SK-N-SH (cell line): ENCODE data around the gene TXNRD1. TPM values are rescaled to one million over a fixed set of nuclear protein-coding genes. Genes with fewer than 3 reads are reported as not detected.

Experiments
- CTCF ChIA-PET: fragments of 300-600, 350-600 bp; formaldehyde crosslinking; extraction: SDS; loops from one replicate; lab custom pipeline; 2021; lab: Yijun Ruan, JAX
- POLR2A ChIA-PET: fragments of 350-600 bp; sonication (Branson Sonifier 250); formaldehyde crosslinking; extraction: SDS; loops from one replicate; lab custom pipeline; 2020; ENCODE audit warnings: antibody characterized with exemption, inconsistent platforms; lab: Yijun Ruan, JAX
- DNase-seq: peaks from one replicate; pipeline ENCODE4 v3.0.0; 2012
- H2AFZ ChIP-seq: fragments of 200-600 bp; sonication (generic); 2 replicates; pipeline ENCODE4 v1.8.1; 2016; ENCODE audit warnings: antibody characterized with exemption, mild to moderate bottlenecking, low read depth
- H3F3A ChIP-seq: fragments of 200-600 bp; sonication (generic); replicated peaks from 2 replicates; pipeline ENCODE3; 2016; ENCODE audit warnings: antibody characterized with exemption, mild to moderate bottlenecking; ENCODE audit not compliant: insufficient read depth
- H3K27ac ChIP-seq, 2 experiments: fragments of 200-500 bp in 1 of 2; fragments of 200-600 bp in 1 of 2; sonication (Bioruptor generic) in 1 of 2; sonication (generic), shearing (Covaris generic) in 1 of 2; 2 replicates each; pipeline versions ENCODE4 v1.5.1 to v1.6.1; 2014 to 2016; ENCODE audit warnings: low read depth in 2 of 2, inconsistent platforms in 1 of 2, low read length in 1 of 2, mild to moderate bottlenecking in 1 of 2, mixed read lengths in 1 of 2
- H3K27me3 ChIP-seq: fragments of 200-600 bp; sonication (generic), shearing (Covaris generic); 2 replicates; pipeline ENCODE4 v1.6.1; 2016; ENCODE audit warnings: mixed run types; ENCODE audit not compliant: insufficient read depth
- H3K36me3 ChIP-seq, 2 experiments: fragments of 200-500 bp in 1 of 2; fragments of 200-600 bp in 1 of 2; sonication (Bioruptor generic) in 1 of 2; sonication (generic) in 1 of 2; replicated peaks in 1 of 2; 2 replicates each; pipeline versions ENCODE3 to v1.5.1; 2014 to 2016; ENCODE audit warnings: low read length in 1 of 2, mild to moderate bottlenecking in 1 of 2; ENCODE audit not compliant: insufficient read depth in 2 of 2, control insufficient read depth in 1 of 2
- H3K4me1 ChIP-seq, 2 experiments: fragments of 200-500 bp in 1 of 2; fragments of 200-600 bp in 1 of 2; sonication (Bioruptor generic) in 1 of 2; sonication (generic), shearing (Covaris generic) in 1 of 2; 2 replicates each; pipeline versions ENCODE4 v1.5.1 to v1.6.1; 2014 to 2016; ENCODE audit warnings: low read depth in 1 of 2, low read length in 1 of 2, mixed run types in 1 of 2; ENCODE audit not compliant: insufficient read depth in 2 of 2, control insufficient read depth in 1 of 2
- H3K4me2 ChIP-seq: fragments of 200-600 bp; sonication (generic), shearing (Covaris generic); 2 replicates; pipeline ENCODE4 v1.6.1; 2017; ENCODE audit warnings: mixed run types
- H3K4me3 ChIP-seq, 2 experiments: fragments of 200-500 bp in 1 of 2; fragments of 200-600 bp in 1 of 2; sonication (Bioruptor generic) in 1 of 2; sonication (generic), shearing (Covaris generic) in 1 of 2; 2 replicates each; pipeline versions ENCODE4 v1.5.1 to v1.8.1; 2014 to 2016; ENCODE audit warnings: low read depth in 2 of 2, inconsistent platforms in 1 of 2, low read length in 1 of 2, mild to moderate bottlenecking in 1 of 2, mixed read lengths in 1 of 2, moderate library complexity in 1 of 2
- H3K79me2 ChIP-seq: fragments of 200-600 bp; sonication (generic); 2 replicates; pipeline ENCODE4 v1.8.1; 2017; ENCODE audit warnings: mild to moderate bottlenecking; ENCODE audit not compliant: insufficient read depth
- H3K9ac ChIP-seq: fragments of 200-600 bp; sonication (generic); 2 replicates; pipeline ENCODE4 v1.6.1; 2017; ENCODE audit warnings: mixed run types
- H3K9me2 ChIP-seq: fragments of 200-600 bp; sonication (generic); 2 replicates; pipeline ENCODE4 v1.6.1; 2017; ENCODE audit warnings: mixed run types
- H3K9me3 ChIP-seq: fragments of 200-600 bp; sonication (generic); 2 replicates; pipeline ENCODE4 v1.6.1; 2017; ENCODE audit warnings: mixed run types, mild to moderate bottlenecking, moderate library complexity
- H4K20me1 ChIP-seq: fragments of 200-600 bp; sonication (generic); 2 replicates; pipeline ENCODE4 v1.6.1; 2017; ENCODE audit warnings: mild to moderate bottlenecking, mixed run types; ENCODE audit not compliant: insufficient read depth
- CHD2 ChIP-seq: fragments of 150-350 bp; IDR thresholded peaks from 2 replicates; pipeline ENCODE4 v1.6.1; 2018; ENCODE audit warnings: low read length; ENCODE audit not compliant: partially characterized antibody
- CTCF ChIP-seq: fragments of 200-600 bp; sonication (generic); IDR thresholded peaks from 2 replicates; pipeline ENCODE4 v1.6.1; 2017; ENCODE audit warnings: antibody characterized with exemption, mild to moderate bottlenecking, moderate library complexity
- EP300 ChIP-seq, 2 experiments: IDR thresholded peaks; 2 replicates each; pipeline versions ENCODE4 v1.4.0 to v1.6.1; 2012; ENCODE audit warnings: borderline replicate concordance in 1 of 2, low read depth in 1 of 2, low read length in 1 of 2
- FOSL2 ChIP-seq: IDR thresholded peaks from 2 replicates; pipeline ENCODE4 v1.4.0; 2012; ENCODE audit warnings: low read depth, mild to moderate bottlenecking, moderate library complexity, borderline replicate concordance
- MXI1 ChIP-seq: IDR thresholded peaks from 2 replicates; pipeline ENCODE4 v1.6.1; 2012; ENCODE audit warnings: mild to moderate bottlenecking, low read depth, low read length, improper control_type of control experiment
- SIN3A ChIP-seq: IDR thresholded peaks from 2 replicates; pipeline ENCODE4 v1.6.1; 2012; ENCODE audit warnings: low read depth, mild to moderate bottlenecking, low read length, moderate library complexity, borderline replicate concordance
- TCF12 ChIP-seq: IDR thresholded peaks from 2 replicates; pipeline ENCODE4 v1.4.0; 2012
- TEAD4 ChIP-seq: IDR thresholded peaks from 2 replicates; pipeline ENCODE4 v1.4.0; 2012; ENCODE audit warnings: mild to moderate bottlenecking, borderline replicate concordance; ENCODE audit not compliant: insufficient read depth
- WGBS: methylation state at CpG from one replicate; pipeline ENCODE4 v1.1.6; 2017; ENCODE audit warnings: low lambda C conversion rate; 5-methylcytosine and 5-hydroxymethylcytosine counted together
- polyA plus RNA-seq, 3 experiments: library from polyadenylated mRNA; depleted of rRNA; stranded (reverse); fragments of >200 nt; gene quantifications; 2 replicates each; pipeline ENCODE4 v1.2.3, GENCODE V29; 2012
- TF ChIP-seq, protein P1 (sequence below): fragments of 150-350 bp; IDR thresholded peaks from 2 replicates; pipeline ENCODE4 v1.6.1; 2017; ENCODE audit warnings: antibody characterized with exemption, low read length, low read depth, borderline replicate concordance
- TF ChIP-seq, protein P2 (sequence below): IDR thresholded peaks from 2 replicates; pipeline ENCODE4; 2012

The TXNRD1 gene
- polyA plus RNA-seq, 1 of the 3 experiments (the other 2 are of a cell fraction): 143 TPM

- CTCF ChIA-PET: interaction anchor here (1.3 kb wide), 1 partner anchor 34 kb away, joined by 3 read pairs; no protein-coding TSS in a partner anchor
- peaks cover 18% of the 10 kb centered on the region for H4K20me1 ChIP-seq
These were observed 132.9 kb downstream of the TXNRD1 start for GRCh38 chr12:104348283-104348993.

More at GRCh38 chr12:104348283-104348993, 132.9 kb downstream of the TXNRD1 start:
- Histone ChIP-seq H3K4me2 (no peak overlapping the region), H3K36me3 (peaks cover 71% of the 10 kb centered on the region in 2 experiments), H3K27ac (no peak overlapping the region), H3K27me3 (no peaks in the 10 kb centered on the region), H3F3A (peaks cover 8% of the 10 kb centered on the region), H3K4me1 (no peaks in the 10 kb centered on the region; a peak in 1 of 4 replicates), H2AFZ (no peak overlapping the region), H3K4me3 (no peak overlapping the region), H3K9ac (no peak overlapping the region), H3K9me3 (no peaks in the 10 kb centered on the region), H3K9me2 (no peaks in the 10 kb centered on the region), H3K79me2 (peaks cover 31% of the 10 kb centered on the region)
- POLR2A ChIA-PET: no interaction called here
- TF ChIP-seq EP300 (IDR thresholded peaks at IDR 0.05; ENCODE audit: borderline replicate concordance in 1 of 2, low read depth in 1 of 2, low read length in 1 of 2): no peak
- TF ChIP-seq CTCF: no peak
- TF ChIP-seq TEAD4: no peak
- no peak for TF ChIP-seq MXI1
- TF ChIP-seq SIN3A: no peak
- TF ChIP-seq CHD2: no peak
- TF ChIP-seq FOSL2: no peak
- TF ChIP-seq, protein P1, sequence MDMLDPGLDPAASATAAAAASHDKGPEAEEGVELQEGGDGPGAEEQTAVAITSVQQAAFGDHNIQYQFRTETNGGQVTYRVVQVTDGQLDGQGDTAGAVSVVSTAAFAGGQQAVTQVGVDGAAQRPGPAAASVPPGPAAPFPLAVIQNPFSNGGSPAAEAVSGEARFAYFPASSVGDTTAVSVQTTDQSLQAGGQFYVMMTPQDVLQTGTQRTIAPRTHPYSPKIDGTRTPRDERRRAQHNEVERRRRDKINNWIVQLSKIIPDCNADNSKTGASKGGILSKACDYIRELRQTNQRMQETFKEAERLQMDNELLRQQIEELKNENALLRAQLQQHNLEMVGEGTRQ: no peak
- TF ChIP-seq, protein P2, sequence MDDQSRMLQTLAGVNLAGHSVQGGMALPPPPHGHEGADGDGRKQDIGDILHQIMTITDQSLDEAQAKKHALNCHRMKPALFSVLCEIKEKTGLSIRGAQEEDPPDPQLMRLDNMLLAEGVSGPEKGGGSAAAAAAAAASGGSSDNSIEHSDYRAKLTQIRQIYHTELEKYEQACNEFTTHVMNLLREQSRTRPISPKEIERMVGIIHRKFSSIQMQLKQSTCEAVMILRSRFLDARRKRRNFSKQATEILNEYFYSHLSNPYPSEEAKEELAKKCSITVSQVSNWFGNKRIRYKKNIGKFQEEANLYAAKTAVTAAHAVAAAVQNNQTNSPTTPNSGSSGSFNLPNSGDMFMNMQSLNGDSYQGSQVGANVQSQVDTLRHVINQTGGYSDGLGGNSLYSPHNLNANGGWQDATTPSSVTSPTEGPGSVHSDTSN: no peak
- TF ChIP-seq TCF12: no peak
- DNase-seq: no peak
- 94% methylated on average over 11 of the region's 11 CpGs for WGBS
